ENCODE results near the gene BTNL9.
"Not testable (repeated sequence)": the region's sequence is repeated elsewhere in the genome, so short reads cannot be mapped to it uniquely, and the experiment has no call there.

DNA sequence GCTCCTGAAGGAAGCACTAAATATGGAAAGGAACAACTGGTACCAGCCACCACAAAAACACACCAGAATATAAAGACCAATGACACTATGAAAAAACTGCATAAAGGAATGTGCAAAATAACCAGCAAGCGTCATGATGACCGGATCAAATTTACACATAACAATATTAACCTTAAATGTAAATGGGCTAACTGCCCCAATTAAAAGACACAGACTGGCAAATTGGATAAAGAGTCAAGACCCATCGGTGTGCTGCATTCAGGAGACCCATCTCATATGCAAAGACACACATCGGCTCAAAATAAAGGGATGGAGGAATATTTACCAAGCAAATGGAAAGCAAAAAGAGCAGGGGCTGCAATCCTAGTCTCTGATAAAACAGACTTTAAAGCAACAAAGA is 30.0 kb upstream of the BTNL9 start:
- TF ChIP-seq, protein P1, sequence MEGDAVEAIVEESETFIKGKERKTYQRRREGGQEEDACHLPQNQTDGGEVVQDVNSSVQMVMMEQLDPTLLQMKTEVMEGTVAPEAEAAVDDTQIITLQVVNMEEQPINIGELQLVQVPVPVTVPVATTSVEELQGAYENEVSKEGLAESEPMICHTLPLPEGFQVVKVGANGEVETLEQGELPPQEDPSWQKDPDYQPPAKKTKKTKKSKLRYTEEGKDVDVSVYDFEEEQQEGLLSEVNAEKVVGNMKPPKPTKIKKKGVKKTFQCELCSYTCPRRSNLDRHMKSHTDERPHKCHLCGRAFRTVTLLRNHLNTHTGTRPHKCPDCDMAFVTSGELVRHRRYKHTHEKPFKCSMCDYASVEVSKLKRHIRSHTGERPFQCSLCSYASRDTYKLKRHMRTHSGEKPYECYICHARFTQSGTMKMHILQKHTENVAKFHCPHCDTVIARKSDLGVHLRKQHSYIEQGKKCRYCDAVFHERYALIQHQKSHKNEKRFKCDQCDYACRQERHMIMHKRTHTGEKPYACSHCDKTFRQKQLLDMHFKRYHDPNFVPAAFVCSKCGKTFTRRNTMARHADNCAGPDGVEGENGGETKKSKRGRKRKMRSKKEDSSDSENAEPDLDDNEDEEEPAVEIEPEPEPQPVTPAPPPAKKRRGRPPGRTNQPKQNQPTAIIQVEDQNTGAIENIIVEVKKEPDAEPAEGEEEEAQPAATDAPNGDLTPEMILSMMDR (IDR thresholded peaks at IDR 0.05; ENCODE audit: insufficient read depth, low read length, poor library complexity, severe bottlenecking), result not testable (repeated sequence)
- not testable (repeated sequence) for TF ChIP-seq EZH2phosphoT487 (conservative IDR thresholded peaks at IDR 0.05; ENCODE audit: low read length)
